ENCODE measurements around the gene PTPRZ1.

PTPRZ1 gene

GRCh38 chr7:121872831-121873288 lies at the start of gene PTPRZ1:
Gene PTPRZ1, plus strand, starts transcription at chr7:121873161. Its CDS starts 339 bp downstream, at chr7:121873500.
- DNase-seq, result no peak

GRCh38 chr7:121824276-121824675 lies 48.7 kb upstream of the PTPRZ1 start:
- DNase-seq, result no peak

- DNase-seq, result peak; percentile 10
Observed at GRCh38 chr7:121831351-121831750, 41.6 kb upstream of the PTPRZ1 start.

GRCh38 chr7:121831801-121832200 lies 41.2 kb upstream of the PTPRZ1 start:
- DNase-seq, result no peak

- no peak for DNase-seq
Observed at GRCh38 chr7:121832347-121832746, 40.6 kb upstream of the PTPRZ1 start.

GRCh38 chr7:121833991-121834390 lies 39.0 kb upstream of the PTPRZ1 start:
- DNase-seq, result no peak

- no peak for DNase-seq
Observed at GRCh38 chr7:121837462-121837861, 35.5 kb upstream of the PTPRZ1 start.

GRCh38 chr7:121847041-121847440 lies 25.9 kb upstream of the PTPRZ1 start:
- no peak for DNase-seq

- no peak for DNase-seq
Observed at GRCh38 chr7:121853307-121853706, 19.7 kb upstream of the PTPRZ1 start.

GRCh38 chr7:121860953-121861352 lies 12.0 kb upstream of the PTPRZ1 start:
- no peak for DNase-seq

GRCh38 chr7:121862591-121862990 lies 10.4 kb upstream of the PTPRZ1 start:
- no peak for DNase-seq

GRCh38 chr7:121871188-121871587 lies 1.8 kb upstream of the PTPRZ1 start:
- DNase-seq, result no peak

GRCh38 chr7:121873289-121874194 lies 581 bp downstream of the PTPRZ1 start:
- DNase-seq, result no peak

- DNase-seq, result no peak
Observed at GRCh38 chr7:121874298-121874697, 1.3 kb downstream of the PTPRZ1 start.

GRCh38 chr7:121875203-121875602 lies 2.2 kb downstream of the PTPRZ1 start:
- DNase-seq, result no peak

GRCh38 chr7:121876656-121877500 lies 3.9 kb downstream of the PTPRZ1 start:
- no peak for DNase-seq

GRCh38 chr7:121878918-121879464 lies 6.0 kb downstream of the PTPRZ1 start:
- no peak for DNase-seq

- DNase-seq, result no peak
Observed at GRCh38 chr7:121879544-121879943, 6.6 kb downstream of the PTPRZ1 start.

GRCh38 chr7:121882731-121883130 lies 9.8 kb downstream of the PTPRZ1 start:
- DNase-seq, result no peak

- no peak for DNase-seq
Observed at GRCh38 chr7:121885166-121885920, 12.4 kb downstream of the PTPRZ1 start.

GRCh38 chr7:121887634-121888033 lies 14.7 kb downstream of the PTPRZ1 start:
- no peak for DNase-seq

- no peak for DNase-seq
Observed at GRCh38 chr7:121890833-121891232, 17.9 kb downstream of the PTPRZ1 start.

- DNase-seq, result no peak
Observed at GRCh38 chr7:121891731-121892130, 18.8 kb downstream of the PTPRZ1 start.

All from NCI-H1436 treated with DMSO at 0.1 percent for 48 hours (cell line).